OCI-LY7 (cell line): ENCODE data around the gene NPM1. TPM values are rescaled to one million over a fixed set of nuclear protein-coding genes. Genes with fewer than 3 reads are reported as not detected.

Experiments
- Bru-seq: library from RNA; stranded (reverse); fragments of 400-500 nt; gene quantifications from one replicate; lab custom pipeline; 2021; lab: Mats Ljungman, UMichigan
- BruChase-seq, 2 experiments: library from RNA; stranded (reverse); fragments of 400-500 nt; gene quantifications; one replicate each; lab custom pipeline; 2021; lab: Mats Ljungman, UMichigan
- BruUV-seq: library from RNA; stranded (reverse); fragments of 400-500 nt; replicated peaks from 2 replicates; lab custom pipeline; 2021; lab: Mats Ljungman, UMichigan
- CTCF ChIA-PET: fragments of 300-600 bp; sonication (Branson Sonifier 250); formaldehyde crosslinking; loops from one replicate; lab custom pipeline; 2022; ENCODE audit warnings: antibody characterized with exemption; ENCODE audit not compliant: unreplicated experiment; lab: Charles Lee
- POLR2A ChIA-PET: fragments of 300-600 bp; sonication (Branson Sonifier 250); formaldehyde crosslinking; loops from one replicate; lab custom pipeline; 2022; ENCODE audit warnings: antibody characterized with exemption; lab: Charles Lee
- DNase-seq: peaks from one replicate; pipeline ENCODE4 v3.0.0-alpha.2; 2015; ENCODE audit warnings: low spot score
- H2AFZ ChIP-seq: fragments of 200-600 bp; sonication (generic), shearing (Covaris generic); 2 replicates; pipeline ENCODE4 v1.6.1; 2014; ENCODE audit warnings: mild to moderate bottlenecking, antibody characterized with exemption, low read length, moderate library complexity
- H3K27ac ChIP-seq: fragments of 200-600 bp; sonication (generic); 2 replicates; pipeline ENCODE4 v1.5.1; 2014; ENCODE audit warnings: mixed run types, low read depth, mild to moderate bottlenecking, moderate library complexity, low read length, inconsistent platforms; ENCODE audit not compliant: poor library complexity, severe bottlenecking
- H3K36me3 ChIP-seq: fragments of 200-600 bp; sonication (generic); 2 replicates; pipeline ENCODE4 v1.6.1; 2014; ENCODE audit warnings: mild to moderate bottlenecking, antibody characterized with exemption, low read length, moderate library complexity, mixed read lengths; ENCODE audit not compliant: insufficient read depth
- H3K4me1 ChIP-seq: fragments of 200-600 bp; sonication (generic); 2 replicates; pipeline ENCODE4 v1.5.1; 2014; ENCODE audit warnings: mild to moderate bottlenecking, low read length; ENCODE audit not compliant: insufficient read depth, poor library complexity, severe bottlenecking
- H3K4me2 ChIP-seq: fragments of 200-600 bp; sonication (generic); 2 replicates; pipeline ENCODE4 v1.6.1; 2014; ENCODE audit warnings: mild to moderate bottlenecking, low read length
- H3K4me3 ChIP-seq: fragments of 200-600 bp; sonication (generic); 2 replicates; pipeline ENCODE4 v1.5.1; 2014; ENCODE audit warnings: mild to moderate bottlenecking, low read depth, low read length; ENCODE audit not compliant: poor library complexity, severe bottlenecking
- H3K79me2 ChIP-seq: fragments of 200-600 bp; sonication (generic); 2 replicates; pipeline ENCODE4 v1.6.1; 2016; ENCODE audit warnings: low read depth, mild to moderate bottlenecking, low read length, moderate library complexity, mixed read lengths; ENCODE audit not compliant: insufficient read depth
- H3K9me2 ChIP-seq: fragments of 200-600 bp; sonication (generic); 2 replicates; pipeline ENCODE4 v1.6.1; 2016; ENCODE audit warnings: mild to moderate bottlenecking, low read length, mixed read lengths; ENCODE audit not compliant: insufficient read depth
- H3K9me3 ChIP-seq: fragments of 200-600 bp; sonication (generic); 2 replicates; pipeline ENCODE4 v1.6.1; 2014; ENCODE audit warnings: mild to moderate bottlenecking, mixed run types, low read length, mixed read lengths
- H4K20me1 ChIP-seq: fragments of 200-600 bp; sonication (generic); 2 replicates; pipeline ENCODE4 v1.6.1; 2014; ENCODE audit warnings: mild to moderate bottlenecking, antibody characterized with exemption, low read length, moderate library complexity, mixed read lengths; ENCODE audit not compliant: insufficient read depth
- EZH2phosphoT487 ChIP-seq: fragments of 200-600 bp; sonication (generic); IDR thresholded peaks from 2 replicates; pipeline ENCODE4 v1.6.1; 2018; ENCODE audit warnings: low read depth, borderline replicate concordance, mild to moderate bottlenecking, mixed run types, antibody characterized with exemption, low read length, moderate library complexity, mixed read lengths
- intact Hi-C: fragments of 100-400 bp; cut with micrococcal nuclease; formaldehyde crosslinking; loops from one replicate; pipeline ENCODE4 v1.10.0; 2022; ENCODE audit not compliant: unreplicated experiment
- long read RNA-seq: library from polyadenylated mRNA; stranded (forward); transcript quantifications from one replicate; pipeline ENCODE4 v2.0.0, GENCODE V29; 2022
- total RNA-seq, 2 experiments: library from RNA; depleted of rRNA in 1 of 2; stranded (reverse); fragments of >200 nt in 1 of 2; shearing (Covaris generic) in 1 of 2; gene quantifications; 2 replicates each; pipeline ENCODE4 v1.2.3, GENCODE V29; 2014 to 2022
- TF ChIP-seq, protein P1 (sequence below): fragments of 200-600 bp; sonication (generic); conservative IDR thresholded peaks from 2 replicates; pipeline ENCODE4 v1.5.1; 2014; ENCODE audit warnings: mild to moderate bottlenecking, antibody characterized with exemption, low read length, moderate library complexity, mixed read lengths

Gene NPM1, protein sequence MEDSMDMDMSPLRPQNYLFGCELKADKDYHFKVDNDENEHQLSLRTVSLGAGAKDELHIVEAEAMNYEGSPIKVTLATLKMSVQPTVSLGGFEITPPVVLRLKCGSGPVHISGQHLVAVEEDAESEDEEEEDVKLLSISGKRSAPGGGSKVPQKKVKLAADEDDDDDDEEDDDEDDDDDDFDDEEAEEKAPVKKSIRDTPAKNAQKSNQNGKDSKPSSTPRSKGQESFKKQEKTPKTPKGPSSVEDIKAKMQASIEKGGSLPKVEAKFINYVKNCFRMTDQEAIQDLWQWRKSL
- 1,091 and 1,434 TPM in 2 replicates for total RNA-seq (2014; rRNA removed; shearing (Covaris generic))
- total RNA-seq (2022) = 2,027 and 2,059 TPM in 2 replicates
- Bru-seq, nascent RNA = percentile 99 among the genes with signal in this experiment
- BruChase-seq, experiment 1, labeled RNA remaining after a 6-hour chase = percentile 100 among the genes with signal in this experiment
- percentile 99 among the genes with signal in this experiment for BruChase-seq, experiment 2, labeled RNA remaining after a 2-hour chase
- long read RNA-seq, transcript NPM1-202 (10 exons, 1,237 nt) = minor isoform, 33 of 1,641 reads
- long read RNA-seq, transcript NPM1-203 (10 exons, 1,598 nt) = minor isoform, 139 of 1,641 reads
- long read RNA-seq, transcript NPM1-201 (11 exons, 1,758 nt) = major isoform, 1,378 of 1,641 reads
- long read RNA-seq, partial matches to known transcripts = 29 of 1,641 reads
- long read RNA-seq, other reads (novel, unspliced or antisense) = 61 of 1,641 reads

DNA sequence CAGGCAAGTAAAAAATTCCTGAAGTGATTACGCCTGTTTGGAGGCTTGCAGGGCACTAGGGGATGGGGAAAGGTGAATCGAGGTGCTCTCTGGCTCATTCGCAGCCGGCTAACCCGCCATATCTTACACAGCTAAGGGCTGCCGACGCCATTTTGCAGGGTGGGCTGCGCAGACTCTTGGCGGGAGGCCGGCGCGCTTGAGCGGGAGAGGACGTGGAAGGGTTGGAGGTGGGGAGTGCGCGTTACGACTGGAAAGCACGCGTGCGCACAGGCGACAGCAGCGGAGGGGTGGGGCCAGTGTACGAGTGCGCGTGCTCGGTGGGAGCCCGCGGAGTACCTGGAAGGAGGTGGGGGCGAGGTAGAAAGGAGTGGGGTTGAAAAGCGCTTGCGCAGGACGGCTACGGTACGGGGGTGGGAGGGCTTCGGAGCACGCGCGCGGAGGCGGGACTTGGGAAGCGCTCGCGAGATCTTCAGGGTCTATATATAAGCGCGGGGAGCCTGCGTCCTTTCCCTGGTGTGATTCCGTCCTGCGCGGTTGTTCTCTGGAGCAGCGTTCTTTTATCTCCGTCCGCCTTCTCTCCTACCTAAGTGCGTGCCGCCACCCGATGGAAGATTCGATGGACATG, at the start of gene NPM1:
NPM1 (plus strand) TSS at position 505 of the 625 bp plus-strand sequence; CDS start at position 605, 100 bp downstream.
- no TSS peak for BruUV-seq
- H3K9me3 ChIP-seq = no peaks in the 10 kb centered on the region
- peak within 1 kb of the TSS; percentile 91 for H2AFZ ChIP-seq
- peak within 1 kb of the TSS; percentile 82 for H3K27ac ChIP-seq
- peak within 1 kb of the TSS; percentile 99 for H3K4me3 ChIP-seq
- H3K4me2 ChIP-seq = peak within 1 kb of the TSS; percentile 99
- H3K36me3 ChIP-seq = peaks cover 48% of the 10 kb centered on the region
- TF ChIP-seq EZH2phosphoT487 = no peak
- TF ChIP-seq, protein P1, sequence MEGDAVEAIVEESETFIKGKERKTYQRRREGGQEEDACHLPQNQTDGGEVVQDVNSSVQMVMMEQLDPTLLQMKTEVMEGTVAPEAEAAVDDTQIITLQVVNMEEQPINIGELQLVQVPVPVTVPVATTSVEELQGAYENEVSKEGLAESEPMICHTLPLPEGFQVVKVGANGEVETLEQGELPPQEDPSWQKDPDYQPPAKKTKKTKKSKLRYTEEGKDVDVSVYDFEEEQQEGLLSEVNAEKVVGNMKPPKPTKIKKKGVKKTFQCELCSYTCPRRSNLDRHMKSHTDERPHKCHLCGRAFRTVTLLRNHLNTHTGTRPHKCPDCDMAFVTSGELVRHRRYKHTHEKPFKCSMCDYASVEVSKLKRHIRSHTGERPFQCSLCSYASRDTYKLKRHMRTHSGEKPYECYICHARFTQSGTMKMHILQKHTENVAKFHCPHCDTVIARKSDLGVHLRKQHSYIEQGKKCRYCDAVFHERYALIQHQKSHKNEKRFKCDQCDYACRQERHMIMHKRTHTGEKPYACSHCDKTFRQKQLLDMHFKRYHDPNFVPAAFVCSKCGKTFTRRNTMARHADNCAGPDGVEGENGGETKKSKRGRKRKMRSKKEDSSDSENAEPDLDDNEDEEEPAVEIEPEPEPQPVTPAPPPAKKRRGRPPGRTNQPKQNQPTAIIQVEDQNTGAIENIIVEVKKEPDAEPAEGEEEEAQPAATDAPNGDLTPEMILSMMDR = no peak
- ChIA-PET POLR2A (interaction anchor here (0.6 to 2.7 kb wide), 6 partner anchors 8 to 898 kb away, joined by 3 to 10 read pairs (median 5); partner anchors contain the start of gene FBXW11), CTCF (no interaction called here)
- intact Hi-C loops = loop anchor here (5.0 to 10.0 kb wide), 2 partner anchors 620 to 1803 kb away; partner anchors contain the start of genes FBXW11 and SPDL1
- peaks cover 57% of the 10 kb centered on the region for H3K79me2 ChIP-seq
- no peaks in the 10 kb centered on the region for H3K9me2 ChIP-seq
- H4K20me1 ChIP-seq = peaks cover 40% of the 10 kb centered on the region
- DNase-seq = peak; percentile 98
- peaks cover 37% of the 10 kb centered on the region for H3K4me1 ChIP-seq

DNA sequence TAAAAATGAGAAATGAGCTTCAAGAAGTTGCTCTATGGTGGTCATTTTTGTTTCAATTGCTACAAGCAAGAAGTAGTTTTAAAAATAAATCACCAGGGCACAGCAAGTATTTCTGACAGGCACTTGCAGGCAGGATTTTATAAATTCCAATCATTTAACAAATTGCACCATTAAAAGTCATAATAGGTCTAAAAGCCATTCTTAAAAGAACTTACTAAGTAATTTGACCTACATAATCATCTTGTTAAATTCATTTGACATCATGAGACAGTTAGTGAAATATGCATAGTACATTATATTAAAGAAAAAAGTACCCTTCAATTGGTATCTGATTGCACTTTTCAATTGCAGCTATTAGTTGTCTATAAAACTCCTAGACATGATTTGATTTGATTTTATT, 47.6 kb upstream of the NPM1 start:
- Histone ChIP-seq H3K36me3 (no peaks in the 10 kb centered on the region), H3K9me2 (no peaks in the 10 kb centered on the region), H4K20me1 (no peaks in the 10 kb centered on the region), H3K79me2 (no peaks in the 10 kb centered on the region), H3K4me2 (no peak overlapping the region), H3K9me3 (no peaks in the 10 kb centered on the region), H3K4me1 (no peaks in the 10 kb centered on the region), H2AFZ (no peak overlapping the region), H3K4me3 (no peak overlapping the region), H3K27ac (no peak overlapping the region)
- DNase-seq = no peak
- intact Hi-C loops = no loop called here
- no peak for TF ChIP-seq EZH2phosphoT487
- TF ChIP-seq, protein P1 = no peak
- ChIA-PET POLR2A (interaction anchor here (1.3 kb wide), 1 partner anchor 10 kb away, joined by 4 read pairs; no protein-coding TSS in a partner anchor), CTCF (no interaction called here)
- no TSS peak for BruUV-seq
